K562 (cell line): ENCODE measurements around the gene ESPN. TPM values are rescaled to one million over a fixed set of nuclear protein-coding genes. Genes with fewer than 3 reads are reported as not detected.

Source experiments
- ATAC-seq: fragments of 200-7000 bp; cut with Tn5 transposase; 3 replicates; pipeline ENCODE4 v1.9.1; 2020; ENCODE audit warnings: moderate library complexity
- BruUV-seq: library from RNA; stranded (reverse); fragments of 400-500 nt; replicated peaks from 2 replicates; lab custom pipeline; 2021; lab: Mats Ljungman, UMichigan
- CTCF ChIA-PET: fragments of 300-600 bp; formaldehyde crosslinking; extraction: SDS; loops from one replicate; lab custom pipeline; 2021; ENCODE audit warnings: low intra/inter-chr PET ratio; lab: Yijun Ruan, JAX
- POLR2A ChIA-PET: fragments of 300-600, 350-650 bp; sonication (Branson Sonifier 250); formaldehyde crosslinking; extraction: SDS; loops from one replicate; lab custom pipeline; 2021; ENCODE audit warnings: antibody characterized with exemption, inconsistent platforms; lab: Yijun Ruan, JAX
- DNase-seq, 4 experiments: peaks; one replicate each; pipeline versions ENCODE4 v3.0.0 to v3.0.0-alpha.2; 2011 to 2018; ENCODE audit warnings: low spot score in 3 of 4, mixed read lengths in 3 of 4; ENCODE audit errors: extremely low read depth in 1 of 4
- FAIRE-seq: peaks from 2 replicates; lab custom pipeline; 2011; peaks lifted over from hg19 to GRCh38; lab: Jason Lieb, UNC
- H2AFZ ChIP-seq: 2 replicates; pipeline ENCODE4 v1.6.0; 2011; ENCODE audit warnings: low read depth, low read length, control low read depth, inconsistent platforms
- H3K27ac ChIP-seq: fragments of 200-600 bp; 3 replicates; pipeline ENCODE4 v1.8.0; 2011; ENCODE audit warnings: low read depth, mild to moderate bottlenecking, control low read depth, inconsistent platforms, low read length, moderate library complexity, mixed read lengths; ENCODE audit errors: extremely low read depth
- H3K27me3 ChIP-seq, 2 experiments: fragments of 300-600 bp in 1 of 2; 2 replicates in 1 of 2; 3 replicates in 1 of 2; pipeline versions ENCODE4 v1.6.0 to v1.8.0; 2011; ENCODE audit warnings: inconsistent platforms in 2 of 2, low read length in 2 of 2, mild to moderate bottlenecking in 1 of 2, mixed read lengths in 1 of 2, moderate library complexity in 1 of 2; ENCODE audit not compliant: control insufficient read depth in 2 of 2, insufficient read depth in 2 of 2
- H3K36me3 ChIP-seq: fragments of 300-600 bp; 3 replicates; pipeline ENCODE4 v1.8.0; 2011; ENCODE audit warnings: mild to moderate bottlenecking, low read length, inconsistent platforms; ENCODE audit not compliant: control insufficient read depth, insufficient read depth
- H3K4me1 ChIP-seq, 2 experiments: fragments of 200-600 bp in 1 of 2; replicated peaks in 1 of 2; 2 replicates in 1 of 2; 3 replicates in 1 of 2; pipeline versions ENCODE4 v1.5.1 to v1.8.0; 2011; ENCODE audit warnings: inconsistent platforms in 2 of 2, low read length in 2 of 2, mild to moderate bottlenecking in 1 of 2, mixed read lengths in 1 of 2, moderate library complexity in 1 of 2; ENCODE audit not compliant: control insufficient read depth in 2 of 2, insufficient read depth in 2 of 2
- H3K4me2 ChIP-seq: 2 replicates; pipeline ENCODE4 v1.6.1; 2011; ENCODE audit warnings: low read length, control low read depth, inconsistent platforms, mixed read lengths; ENCODE audit not compliant: insufficient read depth
- H3K4me3 ChIP-seq: fragments of 200-600 bp; sonication (generic), shearing (Covaris generic); 2 replicates; pipeline ENCODE4 v1.5.1; 2016; ENCODE audit warnings: control low read depth, inconsistent platforms
- H3K79me2 ChIP-seq: fragments of 200-600 bp; 3 replicates; pipeline ENCODE4 v1.8.0; 2011; ENCODE audit warnings: low read length, inconsistent platforms; ENCODE audit not compliant: control insufficient read depth, insufficient read depth
- H3K9ac ChIP-seq, 2 experiments: 2 replicates each; pipeline versions ENCODE4 v1.6.0 to v1.6.1; 2011; ENCODE audit warnings: low read depth in 2 of 2, low read length in 2 of 2, control low read depth in 1 of 2, inconsistent platforms in 1 of 2, mild to moderate bottlenecking in 1 of 2, mixed read lengths in 1 of 2; ENCODE audit not compliant: insufficient read depth in 1 of 2
- H3K9me1 ChIP-seq: one replicate; pipeline ENCODE4 v1.6.0; 2011; ENCODE audit warnings: inconsistent platforms, mild to moderate bottlenecking, low read length, moderate library complexity; ENCODE audit not compliant: control insufficient read depth, insufficient read depth
- H3K9me3 ChIP-seq: replicated peaks from 2 replicates; pipeline ENCODE4 v1.5.1; 2011; ENCODE audit warnings: low read depth, low read length, inconsistent platforms; ENCODE audit not compliant: control insufficient read depth, insufficient read depth
- H4K20me1 ChIP-seq: replicated peaks from 2 replicates; pipeline ENCODE4 v1.6.1; 2011; ENCODE audit warnings: low read length, inconsistent platforms, mixed read lengths; ENCODE audit not compliant: control insufficient read depth, insufficient read depth
- CEBPG ChIP-seq, 3 experiments: fragments of 200-800 bp in 1 of 3; sonication (Bioruptor generic) in 1 of 3; sonication (generic) in 1 of 3; formaldehyde crosslinking in 1 of 3; IDR thresholded peaks in 2 of 3; conservative IDR thresholded peaks in 1 of 3; 2 replicates each; pipeline versions ENCODE4 v1.6.1 to v1.8.0; 2016 to 2022; ENCODE audit warnings: missing compliant biosample characterization in 2 of 3, missing genetic modification characterization in 2 of 3, mild to moderate bottlenecking in 1 of 3, missing genetic modification reagents in 1 of 3
- ESRRA ChIP-seq: fragments of 450-650 bp; IDR thresholded peaks from 2 replicates; pipeline ENCODE4 v1.6.1; 2014; ENCODE audit warnings: low read depth, mild to moderate bottlenecking, moderate library complexity, borderline replicate concordance
- NR3C1 ChIP-seq: sonication (generic); formaldehyde crosslinking; IDR thresholded peaks from 2 replicates; pipeline ENCODE4 v1.8.1; 2022; ENCODE audit warnings: missing genetic modification reagents
- PCBP2 ChIP-seq: fragments of 200-400 bp; formaldehyde crosslinking; IDR thresholded peaks from 2 replicates; pipeline ENCODE4 v1.6.1; 2018; ENCODE audit warnings: low read length, low read depth, mild to moderate bottlenecking, moderate library complexity; ENCODE audit not compliant: poor library complexity, severe bottlenecking
- POLR2G ChIP-seq: fragments of 200-400 bp; formaldehyde crosslinking; IDR thresholded peaks from 2 replicates; pipeline ENCODE4 v1.6.1; 2017; ENCODE audit warnings: low read depth, mild to moderate bottlenecking, antibody characterized with exemption, low read length, moderate library complexity
- PYGO2 ChIP-seq: fragments of 450-650 bp; IDR thresholded peaks from 2 replicates; pipeline ENCODE4 v1.6.1; 2016; ENCODE audit warnings: mild to moderate bottlenecking, missing genetic modification characterization, moderate library complexity, missing compliant biosample characterization
- RHOXF2B ChIP-seq: fragments of 250-450 bp; sonication (Bioruptor Pico); conservative IDR thresholded peaks from 2 replicates; pipeline ENCODE4 v1.5.1; 2021
- SMC3 ChIP-seq: conservative IDR thresholded peaks from 2 replicates; pipeline ENCODE4 v1.6.1; 2011; ENCODE audit warnings: low read depth, low read length, improper control_type of control experiment; ENCODE audit not compliant: insufficient read depth
- TAF9B ChIP-seq: fragments of 450-650 bp; IDR thresholded peaks from 2 replicates; pipeline ENCODE4 v1.6.1; 2018; ENCODE audit warnings: mild to moderate bottlenecking; ENCODE audit not compliant: partially characterized antibody
- TCFL5 ChIP-seq: fragments of 250-450 bp; sonication (Bioruptor Pico); conservative IDR thresholded peaks from 2 replicates; pipeline ENCODE4 v1.6.1; 2021; ENCODE audit warnings: mild to moderate bottlenecking, moderate library complexity, matching md5 sums
- ZNF165 ChIP-seq: fragments of 250-450 bp; sonication (Bioruptor Pico); IDR thresholded peaks from 2 replicates; pipeline ENCODE4 v1.4.0; 2020; ENCODE audit warnings: borderline replicate concordance
- ZNF274 ChIP-seq: IDR thresholded peaks from 2 replicates; pipeline ENCODE4 v1.6.1; 2011; ENCODE audit warnings: low read depth, mild to moderate bottlenecking, low read length, moderate library complexity, borderline replicate concordance
- WGBS: fragments of 100-300 bp; shearing (Covaris generic); methylation state at CpG from one replicate; pipeline ENCODE4 v1.1.6; 2016; ENCODE audit warnings: low coverage, mixed read lengths; ENCODE audit not compliant: insufficient coverage; ENCODE audit errors: missing lambda C conversion rate; 5-methylcytosine and 5-hydroxymethylcytosine counted together
- in situ Hi-C: fragments of 300-500 bp; cut with MboI; formaldehyde crosslinking; loops from 4 replicates; pipeline ENCODE4 v1.15.0; 2018; ENCODE audit warnings: inconsistent platforms, mixed read lengths
- intact Hi-C: fragments of 100-400 bp; cut with micrococcal nuclease; formaldehyde crosslinking; loops from 2 replicates; pipeline ENCODE4 v1.14.2; 2022
- polyA plus RNA-seq, 8 experiments: library from polyadenylated mRNA; depleted of rRNA in 4 of 8; stranded (reverse) in 5 of 8; unstranded in 3 of 8; fragments of >200 nt; fragmentation: Nextera tagmentation in 2 of 8; fragmentation: Illumina TruSeq in 1 of 8; extraction: Ambion mirVana in 2 of 8; extraction: Trizol in 1 of 8; gene quantifications; 2 replicates each; pipeline versions ENCODE4 v1.2.1 to v1.2.3, GENCODE V29; 2011 to 2014; ENCODE audit warnings: inconsistent platforms in 1 of 8, missing spikeins in 1 of 8
- total RNA-seq, 7 experiments: library from RNA; depleted of rRNA in 6 of 7; stranded (reverse); fragments of >200 nt in 6 of 7; fragmentation: Illumina TruSeq in 2 of 7; extraction: Trizol in 2 of 7; gene quantifications; 2 replicates each; pipeline versions ENCODE4 v1.2.1 to v1.2.3, GENCODE V29; 2011 to 2021; ENCODE audit warnings: low replicate concordance in 1 of 7

ESPN gene
- total and polyA plus RNA-seq, 9 of the 15 experiments (the other 6 are each of a cell fraction or from before 2014, with no cell fraction given), result 0.07 to 1.2 (median 0.45) TPM; not detected in 3

- intact Hi-C loops, result no loop called here
- peaks cover 7 to 32% of the 10 kb centered on the region in 2 experiments for H3K4me1 ChIP-seq
- no peak overlapping the region for H2AFZ ChIP-seq
- FAIRE-seq, result no peak
- H3K4me2 ChIP-seq, result no peak overlapping the region
- ChIA-PET CTCF (no interaction called here), POLR2A (no interaction called here)
- WGBS, result 8% methylated on average over 8 of the region's 8 CpGs
- no peak overlapping the region for H3K27ac ChIP-seq
- in situ Hi-C loops, result no loop called here
- no peaks in the 10 kb centered on the region for H3K9me3 ChIP-seq
- peaks cover 57 to 93% of the 10 kb centered on the region in 2 experiments for H3K27me3 ChIP-seq
- DNase-seq, result no peak
- no peak overlapping the region for H3K9ac ChIP-seq
- no peaks in the 10 kb centered on the region for H3K36me3 ChIP-seq
- no peak for ATAC-seq
- TF ChIP-seq TCFL5 (CRISPR knock-in tag), result no peak
- TF ChIP-seq RHOXF2B (CRISPR knock-in tag), result no peak
- TF ChIP-seq PCBP2, result no peak
- no peak for TF ChIP-seq ESRRA
- no peak for TF ChIP-seq CEBPG (CRISPR knock-in tag; IDR thresholded peaks at IDR 0.05)
- no peak for TF ChIP-seq CEBPG (tag; conservative IDR thresholded peaks at IDR 0.05 in 1 of 2, IDR thresholded peaks at IDR 0.05 in 1 of 2)
- no peak for TF ChIP-seq NR3C1 (CRISPR knock-in tag)
- TF ChIP-seq ZNF165 (CRISPR knock-in tag), result no peak
- TF ChIP-seq POLR2G, result no peak
- TF ChIP-seq SMC3, result no peak
- TF ChIP-seq PYGO2 (tag), result no peak
- no peak for TF ChIP-seq ZNF274
- no peak for TF ChIP-seq TAF9B
- H4K20me1 ChIP-seq, result peaks cover 16% of the 10 kb centered on the region; the same call in 1 of the 2 replicates
- no peaks in the 10 kb centered on the region for H3K79me2 ChIP-seq
- no TSS peak for BruUV-seq
- H3K4me3 ChIP-seq, result no peak overlapping the region
- no peaks in the 10 kb centered on the region for H3K9me1 ChIP-seq
Measured at GRCh38 chr1:6417961-6418667, 6.5 kb upstream of the ESPN start.
